GM19239 (cell line): ENCODE results near the gene TPCN2.
"Not testable (repeated sequence)": the region's sequence is repeated elsewhere in the genome, so short reads cannot be mapped to it uniquely, and the experiment has no call there.

ENCODE experiments used
- DNase-seq: peaks from one replicate; pipeline ENCODE4 v3.0.0; 2011; ENCODE audit warnings: low spot score; ENCODE audit not compliant: insufficient read length
- FAIRE-seq: peaks from 2 replicates; lab custom pipeline; 2011; peaks lifted over from hg19 to GRCh38; lab: Jason Lieb, UNC

The TPCN2 gene

GRCh38 chr11:69121621-69122325 is 73.0 kb downstream of the TPCN2 start:
- no peak for DNase-seq
- FAIRE-seq = no peak

DNA sequence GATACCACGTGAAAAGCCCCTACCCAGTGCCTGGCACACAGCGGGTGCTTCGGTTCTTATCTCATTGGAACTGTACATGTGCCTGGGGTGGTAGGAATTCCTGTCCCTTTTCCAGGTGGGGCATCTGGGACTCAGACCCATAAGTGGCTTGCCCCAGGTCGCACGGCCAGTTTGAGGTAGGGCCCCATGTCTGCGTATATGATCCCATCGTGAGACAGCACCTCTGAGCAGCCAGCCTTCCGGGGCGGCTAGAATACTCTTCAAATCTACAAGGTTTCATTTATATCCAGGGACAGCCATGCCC is 73.5 kb downstream of the TPCN2 start:
- DNase-seq (no peak), FAIRE-seq (no peak)

DNA sequence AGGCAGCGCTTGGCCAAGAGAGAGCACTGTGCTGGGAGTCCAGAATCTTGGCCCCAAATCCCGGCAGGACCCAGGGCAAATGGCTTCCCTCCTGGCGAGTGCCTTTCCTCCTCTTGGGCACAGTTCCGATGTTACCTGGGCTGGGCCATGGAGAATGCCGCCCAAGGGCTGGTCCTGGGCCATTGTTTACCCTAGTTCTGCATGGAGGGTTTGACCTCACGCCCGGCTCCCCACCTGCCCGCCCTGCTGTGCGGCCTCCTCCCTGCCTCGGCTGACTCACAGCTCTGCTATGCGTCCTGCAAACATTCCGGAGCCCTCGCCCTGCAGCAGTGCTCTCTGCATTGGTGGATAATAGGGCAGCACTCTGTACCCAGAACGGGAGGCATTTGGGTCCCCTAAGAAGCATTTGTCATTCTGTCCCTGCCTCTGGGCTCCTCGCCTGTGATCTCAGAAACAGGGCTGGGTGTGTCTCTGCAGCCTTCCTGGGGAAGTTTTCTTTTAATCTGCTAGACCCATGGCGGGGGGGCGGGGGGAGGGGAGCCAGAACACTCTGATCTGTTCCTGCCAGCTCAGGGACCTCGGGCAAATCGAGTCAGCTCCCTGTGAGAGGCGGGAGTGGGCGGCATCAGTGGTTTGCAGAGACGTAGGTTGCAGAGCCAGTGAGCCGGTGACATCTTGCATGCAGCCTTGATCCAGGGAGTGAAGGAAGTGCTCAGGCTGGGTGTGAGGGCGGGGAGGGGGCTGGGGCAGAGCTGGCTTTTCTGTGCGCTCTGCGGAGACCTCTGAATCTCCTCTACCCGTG is 74.1 kb downstream of the TPCN2 start:
- FAIRE-seq = no peak
- DNase-seq = no peak

GRCh38 chr11:69123593-69124545 is 75.1 kb downstream of the TPCN2 start:
- no peak for FAIRE-seq
- no peak for DNase-seq

- no peak for FAIRE-seq
- DNase-seq = no peak
Measured at GRCh38 chr11:69125861-69126260, 77.1 kb downstream of the TPCN2 start.

DNA sequence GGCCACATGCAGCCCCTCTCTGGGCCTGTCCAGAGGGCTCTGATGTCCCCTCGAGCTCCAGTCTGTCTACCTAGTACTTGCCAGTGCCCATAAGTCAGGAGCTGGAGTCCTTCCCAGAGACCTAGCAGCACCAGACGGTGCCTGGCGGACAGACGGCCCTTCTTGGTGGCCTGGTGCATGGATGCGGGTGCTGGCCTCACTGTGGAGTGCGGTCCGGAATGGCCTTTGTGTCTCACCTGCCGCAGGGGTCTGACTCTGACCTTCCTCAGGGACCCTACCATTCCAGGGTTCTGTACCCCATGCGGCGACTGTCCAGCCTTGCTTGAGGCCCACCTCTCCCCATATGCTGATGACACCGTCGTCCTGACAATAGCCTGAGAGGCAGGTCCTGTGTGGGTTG is 77.6 kb downstream of the TPCN2 start:
- no peak for DNase-seq
- FAIRE-seq = no peak

DNA sequence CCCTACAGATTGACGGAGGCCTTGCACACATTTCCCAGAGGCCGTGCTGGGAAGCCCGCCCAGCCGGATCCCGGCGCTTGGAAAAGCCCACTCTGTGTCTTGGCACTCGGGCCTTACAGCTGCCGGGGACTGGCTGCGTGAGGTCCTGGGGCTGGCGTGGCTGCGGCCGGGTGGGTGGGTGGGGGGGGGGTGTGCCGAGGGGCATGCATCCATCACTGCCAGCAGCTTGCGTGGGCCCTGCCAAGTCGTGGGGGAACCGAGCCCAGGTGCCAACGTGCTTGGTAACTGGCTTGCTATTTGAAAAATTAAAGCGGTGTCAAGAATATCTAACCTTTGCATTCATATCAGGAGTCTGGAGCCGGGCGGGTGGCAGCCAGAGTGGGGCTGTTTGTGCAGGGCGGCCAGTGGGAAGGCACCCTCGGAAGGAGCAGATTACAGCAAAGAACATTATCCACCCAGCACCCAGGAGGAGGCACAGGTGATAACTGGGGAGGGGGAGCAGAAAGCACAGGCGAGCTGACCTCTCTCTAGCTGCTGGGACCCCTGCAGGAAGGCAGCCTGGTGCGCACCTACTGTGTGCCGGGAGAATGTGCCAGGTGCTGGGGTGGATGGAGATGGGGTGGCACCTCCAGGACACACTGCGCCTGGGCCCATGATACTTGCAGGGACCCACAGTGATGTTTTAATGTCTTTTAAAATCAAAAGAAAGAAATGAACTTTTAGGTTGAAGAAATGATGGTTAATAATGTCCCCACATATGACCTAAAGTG is 78.5 kb downstream of the TPCN2 start:
- FAIRE-seq (no peak), DNase-seq (no peak)

- DNase-seq = no peak
- FAIRE-seq = no peak
Measured at GRCh38 chr11:69127884-69128283, 79.2 kb downstream of the TPCN2 start.

- no peak for FAIRE-seq
- no peak for DNase-seq
Measured at GRCh38 chr11:69129053-69129452, 80.3 kb downstream of the TPCN2 start.

DNA sequence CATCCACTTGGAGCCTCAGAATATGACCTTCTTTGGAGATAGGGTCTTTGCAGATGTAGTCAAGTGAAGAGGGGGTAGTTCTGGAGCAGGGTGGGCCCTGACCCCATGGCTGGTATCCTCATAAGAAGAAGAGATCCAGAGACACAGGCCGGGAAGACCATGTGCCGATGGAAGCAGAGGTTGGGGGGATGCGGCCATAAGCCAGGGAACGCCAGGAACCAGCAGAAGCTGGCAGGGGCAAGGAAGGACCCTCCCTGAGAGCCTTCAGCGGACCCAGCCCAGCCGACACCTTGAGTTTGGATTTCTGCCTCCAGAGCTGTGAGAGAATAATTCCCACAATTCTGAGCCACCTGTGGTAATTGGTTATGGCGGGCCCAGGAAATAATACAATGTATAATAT is 80.9 kb downstream of the TPCN2 start:
- FAIRE-seq = no peak
- no peak for DNase-seq

- DNase-seq (no peak), FAIRE-seq (no peak)
Measured at GRCh38 chr11:69130654-69131053, 81.9 kb downstream of the TPCN2 start.

DNA sequence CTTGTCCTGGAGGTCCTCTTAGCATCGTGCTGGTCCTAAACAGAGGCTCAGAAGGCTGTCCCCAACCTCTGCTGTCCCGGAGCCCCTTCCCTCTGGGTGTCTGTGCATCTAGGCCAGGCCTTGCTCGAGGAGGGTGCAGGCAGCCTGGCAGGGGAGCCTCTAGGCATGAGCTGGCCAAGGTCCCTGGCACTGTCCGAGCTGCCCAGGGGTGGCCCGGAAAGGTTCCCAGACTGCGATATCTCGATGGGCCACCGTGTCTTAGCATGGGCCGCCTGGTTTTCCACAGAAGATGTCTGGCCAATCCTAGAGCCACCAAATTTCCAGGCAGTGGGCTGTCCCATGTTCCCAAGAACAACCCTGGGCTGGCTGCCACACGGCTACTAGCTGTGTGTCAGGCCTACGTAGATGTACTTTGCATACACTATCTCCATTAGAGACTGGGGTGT is 82.4 kb downstream of the TPCN2 start:
- FAIRE-seq = no peak
- DNase-seq = no peak

DNA sequence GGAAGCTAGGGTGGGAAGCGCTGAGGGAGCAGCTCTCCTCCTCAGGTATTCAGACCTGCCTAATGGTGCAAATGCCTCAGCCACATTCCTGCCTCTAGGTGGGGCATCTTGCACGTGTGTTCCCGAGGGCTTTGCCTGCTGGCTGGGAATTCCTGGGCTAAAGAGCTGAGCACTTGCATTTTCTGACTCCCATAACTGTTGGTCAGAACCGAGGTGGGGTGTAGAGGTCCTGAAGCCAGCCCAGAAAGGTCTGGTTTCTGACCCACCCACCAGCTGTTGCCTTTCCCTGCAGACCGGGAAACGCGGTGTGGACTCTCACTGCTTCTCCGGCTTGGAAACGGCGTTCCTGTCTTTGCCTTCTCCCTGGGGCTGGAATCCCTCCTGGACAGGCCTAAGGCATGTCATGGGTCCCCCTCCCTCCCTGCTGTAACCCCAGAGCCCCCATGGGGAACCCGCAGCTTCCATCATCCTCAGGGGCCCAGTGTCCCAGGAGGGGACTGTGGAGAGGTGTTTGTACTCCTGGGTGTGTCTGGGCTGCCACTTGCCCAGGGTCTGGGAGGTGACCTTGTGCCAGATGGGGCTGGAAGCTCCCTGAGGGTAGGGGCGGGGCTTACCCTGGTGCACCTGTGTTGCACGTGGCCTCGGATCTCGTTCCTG is 83.0 kb downstream of the TPCN2 start:
- DNase-seq = no peak
- no peak for FAIRE-seq

GRCh38 chr11:69132301-69132670 is 83.6 kb downstream of the TPCN2 start:
- DNase-seq (no peak), FAIRE-seq (no peak)

DNA sequence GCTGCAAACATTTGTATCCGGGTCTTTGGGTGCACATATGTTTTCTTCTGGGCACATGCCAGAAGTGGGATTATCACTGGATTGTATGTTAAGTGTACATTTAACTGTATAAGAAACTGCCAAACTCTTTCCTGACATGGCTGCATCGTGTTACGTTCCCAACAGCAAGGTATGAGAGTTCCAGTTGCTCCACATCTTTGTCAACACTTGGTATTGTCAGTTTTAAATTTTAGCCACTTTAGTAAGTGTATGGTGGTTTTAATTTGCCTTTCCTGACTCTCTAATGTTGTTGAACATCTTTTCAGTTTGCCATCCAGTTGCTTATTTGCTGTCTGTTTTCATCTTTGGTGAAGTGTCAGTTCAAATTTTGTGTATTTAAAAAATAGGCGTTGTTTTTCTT is 84.5 kb downstream of the TPCN2 start:
- FAIRE-seq (no peak), DNase-seq (no peak)

DNA sequence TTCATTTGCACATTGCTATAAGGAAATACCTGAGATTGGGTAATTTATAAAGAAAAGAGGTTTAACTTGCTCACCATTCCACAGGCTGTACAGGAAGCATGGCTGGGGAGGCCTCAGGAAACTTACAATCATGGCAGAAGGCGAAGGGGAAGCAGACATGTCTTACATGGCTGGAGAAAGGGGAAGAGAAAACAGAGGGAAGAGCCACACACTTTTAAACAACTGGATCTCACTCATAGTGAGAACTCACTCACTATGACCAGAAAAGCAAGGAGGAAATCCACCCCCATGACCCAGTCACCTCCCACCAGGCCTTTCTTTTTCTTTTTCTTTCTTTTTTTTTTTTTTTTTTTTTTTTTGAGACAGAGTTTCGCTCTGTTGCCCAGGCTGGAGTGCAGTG is 85.5 kb downstream of the TPCN2 start:
- FAIRE-seq, DNase-seq: not testable (repeated sequence)

DNA sequence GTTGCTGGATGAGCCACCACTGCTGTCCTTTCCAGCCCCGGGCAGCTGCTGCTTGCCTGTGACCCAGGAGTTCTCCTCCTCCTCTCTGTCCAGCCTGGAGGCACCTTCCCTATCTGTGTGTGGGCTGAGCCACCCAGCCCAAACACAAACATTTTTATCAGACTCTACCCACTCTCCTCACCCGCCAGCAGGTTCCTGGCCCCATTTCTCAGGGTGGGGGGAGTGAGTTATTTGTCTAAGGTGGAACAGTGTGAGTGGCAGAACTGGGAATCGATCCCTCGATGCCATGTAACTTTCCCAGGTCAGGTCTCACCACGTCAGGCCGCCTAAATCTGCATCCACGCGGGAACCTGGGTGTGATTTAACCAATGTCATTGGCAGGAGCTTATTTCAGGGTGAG is 86.2 kb downstream of the TPCN2 start:
- no peak for DNase-seq
- no peak for FAIRE-seq

GRCh38 chr11:69135420-69136363 is 87.0 kb downstream of the TPCN2 start:
- FAIRE-seq (no peak), DNase-seq (no peak)

DNA sequence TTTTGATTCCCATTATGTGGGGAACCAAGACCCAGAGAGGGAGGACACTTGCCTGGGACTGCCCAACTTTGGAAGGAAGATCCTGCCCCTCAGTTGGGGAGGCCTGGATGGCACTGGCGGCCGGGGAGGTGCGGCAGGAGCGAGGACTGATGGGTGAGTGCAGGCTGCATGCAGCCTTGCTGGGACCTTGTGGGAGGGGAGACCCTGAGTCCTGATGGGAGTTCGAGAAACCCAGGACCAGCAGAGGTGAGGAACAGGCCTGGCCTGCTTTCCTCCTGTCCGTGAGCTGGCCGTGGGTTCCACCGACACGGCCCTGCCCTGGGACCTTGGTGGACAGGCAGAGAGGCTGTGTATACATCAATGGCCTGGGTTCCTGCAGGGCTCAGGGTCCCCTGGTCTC is 87.7 kb downstream of the TPCN2 start:
- FAIRE-seq (no peak), DNase-seq (no peak)
